ENCODE measurements around the gene ANGPTL4.

DNA sequence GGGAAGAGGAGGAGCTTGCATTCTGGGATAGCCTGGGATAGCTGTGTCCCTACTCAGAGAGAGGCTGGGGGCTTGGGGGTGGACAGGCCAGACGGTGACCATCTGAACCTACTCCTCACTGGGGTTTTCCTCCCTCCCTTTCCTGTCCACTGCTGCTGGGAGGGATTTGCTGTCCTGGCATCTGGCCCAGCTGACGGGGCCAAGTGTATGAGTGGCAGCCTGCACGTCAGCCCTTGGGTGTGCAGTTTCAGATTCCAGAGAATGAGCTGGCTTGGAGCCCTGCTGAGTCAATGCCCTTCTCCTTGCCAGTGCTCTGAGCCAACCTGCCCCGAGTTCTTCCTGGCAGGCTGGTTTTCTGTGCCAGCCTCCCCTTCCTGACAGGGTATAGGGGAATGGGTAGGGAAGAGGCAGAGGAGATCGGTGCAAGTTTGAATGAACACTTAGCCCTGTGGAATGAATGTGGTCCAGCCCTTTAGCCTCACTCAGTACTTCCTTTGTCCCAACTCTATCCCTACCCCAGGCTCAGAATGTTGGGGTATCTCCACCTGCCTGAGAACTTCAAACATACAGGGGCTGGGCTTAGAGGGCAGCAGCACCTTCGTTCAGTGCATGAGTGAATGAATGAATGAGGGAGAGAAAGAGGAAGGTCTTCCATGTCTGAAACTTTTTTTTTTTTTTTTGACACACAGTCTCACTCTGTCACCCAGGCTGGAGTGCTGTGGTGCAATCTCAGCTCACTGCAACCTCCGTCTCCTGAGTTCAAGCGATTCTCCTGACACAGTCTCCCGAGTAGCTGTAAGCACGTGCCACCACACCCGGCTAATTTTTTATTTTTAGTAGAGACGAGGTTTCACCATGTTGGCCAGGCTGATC, 1.8 kb upstream of the ANGPTL4 start:
- TF ChIP-seq CTCF (IDR thresholded peaks at IDR 0.05; ENCODE audit: low read length) (no peak), EZH2 (optimal IDR thresholded peaks at IDR 0.05; ENCODE audit: low read depth, low read length) (no peak), EZH2phosphoT487 (IDR thresholded peaks at IDR 0.05; ENCODE audit: low read length) (no peak)
